Measurements from ENCODE around the gene SEMA3B.
"Not testable (repeated sequence)": the region's sequence is repeated elsewhere in the genome, so short reads cannot be mapped to it uniquely, and the experiment has no call there.

Gene SEMA3B

GRCh38 chr3:50268703-50269451, at the start of gene SEMA3B:
Gene SEMA3B (plus strand): TSS chr3:50269147. CDS start chr3:50269241, 94 bp downstream.
- DNase-seq (ENCODE audit: low read depth), result no peak

DNA sequence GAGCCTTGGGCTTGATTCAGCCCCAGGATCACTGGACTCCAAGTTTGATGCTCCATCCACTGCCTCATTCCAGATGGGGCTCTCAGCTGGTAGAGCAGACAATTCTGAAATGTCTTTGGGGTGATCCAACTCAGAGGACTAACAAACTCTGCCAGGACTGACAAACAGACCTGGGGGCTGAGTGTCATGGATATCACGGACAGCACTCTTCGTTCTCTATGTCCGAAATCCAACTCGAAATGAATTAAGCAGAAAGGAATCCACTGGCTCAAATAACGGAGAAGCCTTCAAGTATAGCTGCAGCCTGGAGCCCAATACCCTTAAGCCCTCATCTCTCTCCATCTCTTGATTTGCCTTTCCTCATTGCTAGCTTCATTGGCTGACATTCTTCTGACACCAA, 49.7 kb upstream of the SEMA3B start:
- no peak for DNase-seq (ENCODE audit: low read depth)

- no peak for DNase-seq (ENCODE audit: low read depth)
Measured at GRCh38 chr3:50220109-50220508, 48.8 kb upstream of the SEMA3B start.

DNA sequence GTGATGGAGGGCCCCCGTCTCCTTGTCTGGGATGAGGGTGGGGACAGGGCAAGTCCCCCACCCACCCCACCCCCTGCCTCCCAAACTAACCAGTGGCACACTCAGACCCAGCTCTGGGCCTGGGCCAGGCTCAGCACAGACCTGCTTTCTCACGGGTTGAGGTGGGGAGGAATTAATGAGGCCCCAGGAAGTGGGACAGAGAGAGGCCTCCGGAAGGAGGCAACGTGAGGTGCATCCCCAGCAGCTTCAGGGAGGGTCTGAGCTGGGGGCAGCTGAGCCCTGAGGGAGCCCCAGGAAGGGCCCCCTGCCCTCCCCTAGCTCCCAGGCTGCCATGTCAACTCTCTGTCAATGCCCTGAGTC, 47.9 kb upstream of the SEMA3B start:
- DNase-seq (ENCODE audit: low read depth), result no peak

DNA sequence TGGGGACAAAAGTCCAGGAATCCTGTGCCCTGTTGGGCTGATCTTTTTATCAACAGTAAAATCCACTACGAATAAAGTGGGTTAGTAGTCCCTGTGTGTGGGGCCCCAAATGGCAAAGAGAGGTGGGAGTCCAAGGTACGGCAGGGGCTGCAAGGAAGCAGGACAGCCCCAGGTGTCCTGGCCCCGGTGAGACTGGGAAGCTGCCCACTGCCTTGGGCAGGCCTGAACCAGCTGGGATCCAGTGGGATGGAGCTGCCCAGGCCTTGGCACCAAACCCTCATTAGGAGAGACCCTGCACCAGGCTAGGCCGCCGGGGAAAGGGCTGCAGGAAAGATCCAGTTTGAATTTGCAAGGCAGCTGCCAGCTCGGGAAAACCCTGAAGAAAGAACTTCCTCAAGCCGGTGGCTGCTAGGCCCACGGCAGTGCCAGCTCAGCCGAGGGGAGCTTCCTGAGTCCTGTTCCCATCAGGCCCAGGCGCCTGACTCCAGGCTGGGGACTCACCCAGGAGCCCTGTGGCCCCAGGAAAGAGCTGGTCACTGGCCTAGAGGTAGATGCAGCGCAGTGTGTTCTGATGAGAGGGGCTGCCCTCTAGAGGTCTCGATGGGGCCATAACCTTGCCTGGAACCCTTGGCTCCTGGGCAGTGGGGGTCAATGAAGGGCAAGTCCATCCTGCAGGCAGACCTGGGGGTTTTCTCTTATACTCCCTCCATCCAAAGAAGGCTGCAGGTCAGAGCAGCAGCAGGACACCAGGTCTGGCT, 47.4 kb upstream of the SEMA3B start:
- no peak for DNase-seq (ENCODE audit: low read depth)

DNA sequence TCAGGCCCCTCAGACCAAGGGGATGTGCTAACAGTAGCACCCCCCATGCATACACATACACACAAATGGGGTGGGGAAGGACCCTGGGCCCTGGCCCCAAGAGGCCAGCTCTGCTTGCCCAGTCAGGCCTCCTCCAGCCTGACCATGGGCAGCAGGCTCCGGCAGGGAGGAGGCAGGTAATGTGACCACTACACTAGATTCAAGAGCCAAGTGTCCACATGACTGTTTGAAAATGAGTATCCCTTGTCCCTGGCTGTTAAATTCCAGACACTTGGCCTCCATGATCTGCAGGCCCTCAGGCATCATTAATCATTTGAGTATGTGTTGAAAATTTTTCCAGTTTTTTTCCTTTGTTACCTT, 46.8 kb upstream of the SEMA3B start:
- no peak for DNase-seq (ENCODE audit: low read depth)

- no peak for DNase-seq (ENCODE audit: low read depth)
Measured at GRCh38 chr3:50224639-50225038, 44.3 kb upstream of the SEMA3B start.

DNA sequence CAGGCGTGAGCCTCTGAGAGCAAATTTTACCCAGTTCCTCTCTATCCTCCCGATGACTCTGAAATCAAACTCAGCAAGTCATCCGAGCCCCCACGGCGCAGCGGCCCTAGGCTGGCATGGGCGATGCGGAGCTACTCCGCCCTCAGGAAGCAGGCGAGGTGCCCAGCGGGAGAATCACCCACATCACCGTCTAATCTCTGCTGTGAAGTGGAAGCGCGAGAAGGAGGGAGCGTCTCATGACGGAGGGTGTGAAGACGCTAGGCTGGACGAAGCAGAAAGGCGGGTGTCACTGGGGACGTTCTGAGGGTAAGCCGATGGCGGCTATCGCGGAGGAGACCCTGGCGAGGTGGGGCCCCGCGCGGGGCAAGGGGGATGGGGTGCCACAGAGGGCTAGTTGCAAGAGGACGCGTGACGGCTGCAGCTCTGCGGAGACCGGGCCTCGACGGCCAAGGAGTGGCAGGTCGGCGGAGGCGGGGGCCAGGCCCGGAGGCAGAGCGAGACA, 42.0 kb upstream of the SEMA3B start:
- DNase-seq (ENCODE audit: low read depth), result no peak

DNA sequence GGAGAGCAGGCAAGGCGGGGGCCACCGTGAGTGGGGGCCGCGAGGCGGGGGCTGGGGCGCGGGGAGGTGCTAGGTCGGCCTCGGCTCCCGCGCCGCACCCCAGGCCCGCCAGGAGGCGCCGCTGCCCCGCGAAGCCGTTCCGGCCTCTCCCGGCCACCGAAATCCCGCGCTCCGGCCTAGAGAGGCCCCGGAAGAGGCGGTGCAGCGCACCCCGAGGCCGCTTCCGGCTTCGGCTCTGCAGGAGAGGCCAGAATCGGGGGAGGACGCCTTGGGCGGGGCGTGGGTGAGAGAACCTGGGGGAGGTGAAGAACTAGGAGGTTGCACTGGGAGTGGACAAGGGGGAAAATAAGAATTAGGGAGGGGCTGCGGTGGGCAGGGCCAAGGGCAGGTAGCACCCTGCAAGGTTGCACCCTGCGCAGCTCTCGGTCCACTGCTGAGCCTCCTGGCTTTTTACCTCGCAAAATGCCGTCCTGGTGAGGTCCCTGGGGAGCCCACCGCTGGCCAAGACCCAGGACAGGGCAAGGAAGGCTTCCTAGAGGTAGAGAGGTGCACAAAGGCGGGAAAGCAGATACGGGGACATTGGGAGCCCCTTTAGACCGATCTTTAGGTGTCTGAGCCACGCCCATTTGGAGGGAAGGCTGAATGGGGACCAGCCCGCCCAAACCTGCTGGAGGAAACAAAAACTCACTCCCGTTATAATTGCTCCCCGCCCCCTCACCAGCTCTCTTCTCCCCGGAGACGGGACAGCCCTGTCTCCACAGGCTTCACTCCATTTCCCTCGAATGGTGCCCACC, 41.4 kb upstream of the SEMA3B start:
- DNase-seq (ENCODE audit: low read depth), result peak; percentile 80

- DNase-seq (ENCODE audit: low read depth), result not testable (repeated sequence)
Measured at GRCh38 chr3:50228184-50228763, 40.7 kb upstream of the SEMA3B start.

- DNase-seq (ENCODE audit: low read depth), result no peak
Measured at GRCh38 chr3:50229490-50229889, 39.5 kb upstream of the SEMA3B start.

DNA sequence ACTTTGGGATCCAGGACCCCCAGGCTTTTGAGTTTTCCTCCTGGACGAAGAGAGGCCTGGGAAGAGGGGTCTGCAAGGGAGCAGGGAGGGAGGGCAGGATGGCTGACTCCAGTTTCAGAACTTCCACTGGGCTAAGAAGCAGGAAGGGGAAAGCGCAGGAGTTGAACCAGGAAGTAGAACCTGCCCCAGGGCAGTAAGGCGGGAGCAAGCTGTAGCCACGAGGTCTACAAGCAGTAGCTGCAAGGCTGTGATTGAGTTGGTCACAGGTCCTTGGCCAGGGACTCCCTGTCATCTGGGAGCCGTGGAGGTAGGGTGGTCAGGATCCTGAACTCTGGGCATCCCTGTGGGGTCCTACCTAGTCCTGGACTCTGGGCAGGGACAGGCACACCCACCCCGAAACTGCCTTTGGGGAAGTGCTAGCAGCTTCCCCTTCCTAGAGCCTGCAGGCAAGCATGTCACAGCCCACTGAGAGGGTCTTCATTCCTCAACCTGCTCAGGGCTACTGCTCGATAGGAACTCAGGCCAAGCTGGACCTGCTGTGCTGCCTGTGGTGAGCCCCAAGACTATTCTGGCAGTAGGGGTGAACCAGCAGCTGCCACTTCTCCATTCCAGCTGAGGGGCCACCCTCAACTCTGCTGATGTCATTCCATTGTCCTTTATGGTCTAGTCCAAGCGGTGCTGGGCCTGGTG, 38.7 kb upstream of the SEMA3B start:
- no peak for DNase-seq (ENCODE audit: low read depth)

GRCh38 chr3:50230794-50231125, 38.2 kb upstream of the SEMA3B start:
- no peak for DNase-seq (ENCODE audit: low read depth)

GRCh38 chr3:50231581-50231980, 37.4 kb upstream of the SEMA3B start:
- DNase-seq (ENCODE audit: low read depth), result no peak

DNA sequence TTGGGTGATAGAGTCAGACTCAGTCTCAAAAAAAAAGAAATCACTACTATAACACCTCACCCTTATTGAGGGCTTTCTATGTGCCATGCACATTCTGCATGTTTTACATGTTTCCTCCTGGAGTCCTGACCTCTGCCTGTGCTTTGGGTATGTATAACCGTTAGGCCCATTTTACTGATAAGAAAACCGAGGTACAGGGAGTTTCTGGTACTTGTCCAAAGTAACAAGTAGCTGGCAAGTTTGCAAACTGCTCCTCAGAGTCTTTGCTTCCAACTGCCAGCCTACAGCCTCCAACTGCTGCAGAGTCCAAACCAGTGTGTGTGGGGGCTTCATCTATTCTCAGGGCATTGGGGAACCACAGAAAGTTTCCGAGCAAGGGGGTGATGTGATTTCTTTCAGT, 36.6 kb upstream of the SEMA3B start:
- DNase-seq (ENCODE audit: low read depth), result no peak

GRCh38 chr3:50233176-50233575, 35.8 kb upstream of the SEMA3B start:
- no peak for DNase-seq (ENCODE audit: low read depth)

GRCh38 chr3:50235716-50236483, 33.0 kb upstream of the SEMA3B start, which contains the start of gene GNAI2:
Gene GNAI2 (plus strand): TSS chr3:50236204. CDS start chr3:50236336, 132 bp downstream.
- peak; percentile 98 for DNase-seq (ENCODE audit: low read depth)

- no peak for DNase-seq (ENCODE audit: low read depth)
Measured at GRCh38 chr3:50236484-50237132, 32.3 kb upstream of the SEMA3B start.

- DNase-seq (ENCODE audit: low read depth), result no peak
Measured at GRCh38 chr3:50237133-50237651, 31.8 kb upstream of the SEMA3B start.

Measured in stimulated activated CD4-positive, alpha-beta T cell treated with anti-CD3 and anti-CD28 coated beads, Interleukin-2, amount 100 ng/mL, for 4 hours (primary cell).